ENCODE results near the gene KCTD16.
A peak's percentile ranks its signal among the peaks of the same experiment; 100 is the strongest.

The KCTD16 gene

DNA sequence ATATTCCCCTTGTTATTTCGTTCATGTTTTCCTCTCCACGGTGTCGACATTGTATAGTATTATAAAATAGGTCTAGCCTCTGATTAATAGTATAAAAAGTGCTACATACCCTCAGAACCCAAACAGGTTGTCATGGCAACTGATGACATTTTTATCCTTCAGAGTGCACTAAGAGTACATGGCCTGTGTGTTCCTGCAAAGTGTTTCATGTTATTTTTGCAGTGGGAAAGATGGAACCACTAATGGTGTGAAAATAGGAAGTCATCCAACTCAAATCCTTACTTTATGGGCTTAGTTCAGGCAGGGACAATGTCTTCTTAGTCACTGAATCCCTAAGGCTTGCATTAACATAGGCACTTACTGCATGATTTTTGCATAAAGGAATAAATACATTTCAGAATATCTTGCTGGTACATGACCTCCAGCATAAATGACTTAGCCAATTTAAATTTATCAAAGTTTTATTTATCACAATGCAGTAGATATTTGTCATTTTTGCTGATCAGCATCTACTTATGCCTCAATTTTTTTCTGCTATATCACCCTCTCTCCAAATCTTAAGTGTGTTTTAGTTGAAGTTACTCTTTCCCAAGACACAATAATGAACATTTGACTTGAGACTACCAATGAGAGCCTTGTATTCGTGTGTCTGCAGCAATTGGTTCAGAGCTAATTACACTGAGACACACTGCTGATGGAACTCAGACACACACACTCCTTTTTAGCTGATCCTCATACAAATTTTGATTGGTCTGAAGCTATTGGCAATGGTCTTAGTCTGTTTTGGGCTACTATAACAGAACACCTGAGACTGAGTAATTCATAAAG is 243.7 kb downstream of the KCTD16 start:
- in situ Hi-C loops (cut with HindIII; ENCODE audit: low pct_ligation_motif_present, low pct_unique_long_range_greater_than_20kb, low sequenced_read_pairs): no loop called here
- DNase-seq: no peak

GRCh38 chr5:144416196-144416595 is 245.5 kb downstream of the KCTD16 start:
- in situ Hi-C loops (cut with HindIII; ENCODE audit: low pct_ligation_motif_present, low pct_unique_long_range_greater_than_20kb, low sequenced_read_pairs): no loop called here
- DNase-seq: no peak

- in situ Hi-C loops (cut with HindIII; ENCODE audit: low pct_ligation_motif_present, low pct_unique_long_range_greater_than_20kb, low sequenced_read_pairs): no loop called here
- no peak for DNase-seq
Measured at GRCh38 chr5:144418719-144419118, 248.0 kb downstream of the KCTD16 start.

DNA sequence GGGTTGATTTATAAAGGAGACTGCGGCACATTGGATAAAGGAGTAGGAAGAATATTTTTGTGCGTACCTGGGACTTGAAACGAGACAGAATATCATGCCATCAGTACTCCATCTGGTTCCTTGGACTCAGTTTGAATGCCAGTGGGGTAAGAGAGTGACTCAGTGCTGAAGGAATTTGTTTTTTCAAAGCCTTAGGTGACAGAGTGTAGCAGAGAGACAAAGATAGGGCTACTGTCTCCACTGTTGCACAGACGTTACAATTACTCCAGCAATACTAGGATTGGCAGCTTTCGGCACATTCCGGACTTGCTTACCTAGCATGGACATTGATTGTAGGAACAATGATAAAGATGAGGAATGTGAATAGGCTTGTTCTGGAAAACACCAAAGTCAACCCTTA is 250.7 kb downstream of the KCTD16 start:
- in situ Hi-C loops (cut with HindIII; ENCODE audit: low pct_ligation_motif_present, low pct_unique_long_range_greater_than_20kb, low sequenced_read_pairs): no loop called here
- peak; percentile 13 for DNase-seq

GRCh38 chr5:144422018-144422727 is 251.5 kb downstream of the KCTD16 start:
- no peak for DNase-seq
- in situ Hi-C loops (cut with HindIII; ENCODE audit: low pct_ligation_motif_present, low pct_unique_long_range_greater_than_20kb, low sequenced_read_pairs): no loop called here

DNA sequence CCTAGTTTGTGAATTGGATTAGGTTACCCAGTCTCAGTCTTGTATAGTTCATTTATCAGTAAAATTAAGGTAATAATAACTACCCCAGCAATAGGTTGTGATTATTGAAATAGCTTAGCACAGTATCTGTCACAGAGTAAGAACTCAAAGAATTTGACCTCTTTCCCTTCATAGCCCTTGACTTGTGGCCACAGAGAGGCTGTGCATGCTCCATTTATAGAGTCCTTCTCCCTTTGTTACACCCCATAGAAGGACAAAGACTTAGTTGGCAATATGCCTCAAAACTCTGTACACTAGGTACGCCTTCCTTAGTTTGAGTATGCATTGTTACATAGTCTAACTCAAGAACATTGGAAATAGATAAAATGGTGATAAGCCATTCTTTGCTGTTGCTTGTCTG is 257.2 kb downstream of the KCTD16 start:
- no peak for DNase-seq
- in situ Hi-C loops (cut with HindIII; ENCODE audit: low pct_ligation_motif_present, low pct_unique_long_range_greater_than_20kb, low sequenced_read_pairs): no loop called here

GRCh38 chr5:144428326-144428725 is 257.7 kb downstream of the KCTD16 start:
- in situ Hi-C loops (cut with HindIII; ENCODE audit: low pct_ligation_motif_present, low pct_unique_long_range_greater_than_20kb, low sequenced_read_pairs): no loop called here

GRCh38 chr5:144429405-144429804 is 258.7 kb downstream of the KCTD16 start:
- in situ Hi-C loops (cut with HindIII; ENCODE audit: low pct_ligation_motif_present, low pct_unique_long_range_greater_than_20kb, low sequenced_read_pairs): no loop called here
- no peak for DNase-seq

More at GRCh38 chr5:144428326-144428725, 257.7 kb downstream of the KCTD16 start:
- no peak for DNase-seq

DNA sequence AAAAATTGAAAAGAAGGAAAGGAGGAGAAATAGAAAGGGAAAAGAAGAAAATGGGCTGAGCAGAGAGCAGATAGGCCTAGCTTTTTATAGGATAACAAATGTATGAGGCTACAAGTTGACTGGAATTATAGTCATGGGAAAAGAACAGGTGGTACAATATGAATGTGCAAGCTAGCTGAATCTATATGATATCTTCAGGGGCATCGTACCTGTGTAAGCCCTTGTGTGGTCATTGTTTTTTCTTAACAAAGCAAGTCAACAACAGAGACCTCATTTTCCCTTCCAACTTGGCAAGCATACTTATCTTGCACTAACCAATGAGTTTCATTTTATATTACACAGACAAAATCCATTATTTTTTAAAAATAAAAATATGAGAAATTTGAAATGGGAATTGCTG is 259.2 kb downstream of the KCTD16 start:
- in situ Hi-C loops (cut with HindIII; ENCODE audit: low pct_ligation_motif_present, low pct_unique_long_range_greater_than_20kb, low sequenced_read_pairs): no loop called here
- DNase-seq: no peak

GRCh38 chr5:144433140-144433822 is 262.6 kb downstream of the KCTD16 start:
- in situ Hi-C loops (cut with HindIII; ENCODE audit: low pct_ligation_motif_present, low pct_unique_long_range_greater_than_20kb, low sequenced_read_pairs): no loop called here

DNA sequence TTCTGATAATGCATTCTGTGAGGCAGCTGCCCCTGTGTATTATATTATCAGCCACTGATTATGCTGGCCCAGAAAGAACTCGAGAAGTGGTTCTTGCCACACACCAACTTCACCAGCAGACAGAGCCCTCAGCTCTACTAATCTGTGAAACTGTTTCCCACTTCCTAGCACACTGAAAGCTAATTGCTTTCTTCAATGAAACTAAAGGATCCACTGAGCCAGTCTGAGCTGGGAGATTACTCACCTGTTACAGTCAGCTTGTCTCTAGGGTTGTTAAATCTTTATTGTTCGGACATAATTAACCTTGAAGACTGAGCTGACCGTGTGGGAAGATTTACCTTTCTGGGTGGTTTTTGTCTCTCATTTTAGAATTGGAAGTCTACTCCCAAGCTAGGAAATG is 263.2 kb downstream of the KCTD16 start:
- in situ Hi-C loops (cut with HindIII; ENCODE audit: low pct_ligation_motif_present, low pct_unique_long_range_greater_than_20kb, low sequenced_read_pairs): no loop called here
- DNase-seq: no peak

More at GRCh38 chr5:144433140-144433822, 262.6 kb downstream of the KCTD16 start:
- DNase-seq: no peak

DNA sequence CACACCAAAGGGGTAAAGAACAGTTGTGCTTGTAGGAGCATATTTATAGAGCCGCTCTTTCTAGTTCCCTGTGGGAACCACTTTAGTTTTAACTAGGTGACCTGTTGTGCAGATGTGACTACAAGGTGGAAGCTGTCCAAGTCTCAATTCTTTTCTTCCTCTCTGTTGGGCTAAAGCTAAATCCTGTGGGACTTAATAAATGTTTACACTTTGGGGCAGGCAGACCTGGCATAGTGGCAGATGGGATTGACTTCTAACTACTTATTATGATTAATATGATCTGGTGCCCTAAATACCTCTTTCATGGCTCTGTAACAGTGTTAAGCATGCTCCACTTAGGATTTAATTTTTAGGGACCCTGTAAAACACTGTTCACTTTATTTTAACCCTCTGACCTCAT is 265.3 kb downstream of the KCTD16 start:
- in situ Hi-C loops (cut with HindIII; ENCODE audit: low pct_ligation_motif_present, low pct_unique_long_range_greater_than_20kb, low sequenced_read_pairs): no loop called here
- DNase-seq: no peak

GRCh38 chr5:144438237-144438636 is 267.6 kb downstream of the KCTD16 start:
- in situ Hi-C loops (cut with HindIII; ENCODE audit: low pct_ligation_motif_present, low pct_unique_long_range_greater_than_20kb, low sequenced_read_pairs): no loop called here

GRCh38 chr5:144448457-144448856 is 277.8 kb downstream of the KCTD16 start:
- in situ Hi-C loops (cut with HindIII; ENCODE audit: low pct_ligation_motif_present, low pct_unique_long_range_greater_than_20kb, low sequenced_read_pairs): no loop called here

More at GRCh38 chr5:144438237-144438636, 267.6 kb downstream of the KCTD16 start:
- no peak for DNase-seq

GRCh38 chr5:144451187-144451973 is 280.7 kb downstream of the KCTD16 start:
- in situ Hi-C loops (cut with HindIII; ENCODE audit: low pct_ligation_motif_present, low pct_unique_long_range_greater_than_20kb, low sequenced_read_pairs): no loop called here
- DNase-seq: no peak

More at GRCh38 chr5:144448457-144448856, 277.8 kb downstream of the KCTD16 start:
- DNase-seq: no peak

GRCh38 chr5:144453753-144454152 is 283.1 kb downstream of the KCTD16 start:
- DNase-seq: no peak

DNA sequence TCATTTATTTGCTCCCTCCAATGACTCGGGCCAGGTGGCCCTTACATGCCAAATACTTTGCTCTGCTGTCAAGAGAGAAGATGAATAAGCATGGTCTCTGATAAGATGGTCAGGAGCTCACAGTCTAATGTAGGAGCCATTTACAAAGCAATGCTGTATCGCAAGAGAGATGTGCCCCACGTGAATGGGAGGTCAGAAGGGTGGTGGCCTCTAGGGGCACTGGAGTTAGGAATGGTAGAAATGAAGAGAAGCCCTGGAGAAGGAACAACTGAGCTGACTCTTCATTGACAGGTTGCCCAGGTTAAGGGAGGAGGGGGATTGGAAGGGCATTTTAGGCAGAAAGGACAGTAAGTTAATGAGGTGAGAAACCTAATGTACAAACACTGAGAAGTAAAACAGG is 286.5 kb downstream of the KCTD16 start:
- DNase-seq: no peak
- in situ Hi-C loops (cut with HindIII; ENCODE audit: low pct_ligation_motif_present, low pct_unique_long_range_greater_than_20kb, low sequenced_read_pairs): no loop called here

More at GRCh38 chr5:144453753-144454152, 283.1 kb downstream of the KCTD16 start:
- in situ Hi-C loops (cut with HindIII; ENCODE audit: low pct_ligation_motif_present, low pct_unique_long_range_greater_than_20kb, low sequenced_read_pairs): no loop called here

GRCh38 chr5:144458216-144458615 is 287.5 kb downstream of the KCTD16 start:
- in situ Hi-C loops (cut with HindIII; ENCODE audit: low pct_ligation_motif_present, low pct_unique_long_range_greater_than_20kb, low sequenced_read_pairs): no loop called here
- no peak for DNase-seq
